Testis (tissue), 3 donors: ENCODE measurements around the gene MCAT. TPM values are rescaled to one million over a fixed set of nuclear protein-coding genes. Genes with fewer than 3 reads are reported as not detected.

Experiments used
- DNase-seq: peaks from one replicate; pipeline ENCODE4 v3.0.0-alpha.2; 2019
- H3K27ac ChIP-seq, 2 donors: fragments of 200-600 bp; sonication (generic); one replicate each; pipeline ENCODE4 v1.5.1; 2019
- H3K27me3 ChIP-seq: fragments of 200-600 bp; sonication (generic); one replicate; pipeline ENCODE4 v1.5.1; 2019
- H3K36me3 ChIP-seq: fragments of 200-600 bp; sonication (generic); one replicate; pipeline ENCODE4 v1.5.1; 2017; ENCODE audit warnings: low read depth; ENCODE audit errors: missing control alignments
- H3K4me1 ChIP-seq: fragments of 200-600 bp; sonication (generic); one replicate; pipeline ENCODE4 v1.5.1; 2019
- H3K4me3 ChIP-seq, 2 donors: fragments of 200-600 bp; sonication (generic); one replicate each; pipeline ENCODE4 v1.5.1; 2017 to 2019
- H3K9me3 ChIP-seq: fragments of 200-600 bp; sonication (generic); one replicate; pipeline ENCODE4 v1.5.1; 2017
- CTCF ChIP-seq, 3 experiments: fragments of 450-650 bp in 2 of 3; fragments of 200-600 bp in 1 of 3; sonication (generic) in 1 of 3; IDR thresholded peaks; one replicate each; pipeline ENCODE4 v1.5.1; 2016 to 2019; ENCODE audit warnings: antibody characterized with exemption in 3 of 3, mild to moderate bottlenecking in 2 of 3, moderate library complexity in 1 of 3
- POLR2A ChIP-seq: fragments of 450-650 bp; IDR thresholded peaks from one replicate; pipeline ENCODE4 v1.6.1; 2017; ENCODE audit warnings: antibody characterized with exemption, mild to moderate bottlenecking, moderate library complexity
- WGBS, 2 donors: methylation state at CpG; one replicate each; pipeline ENCODE4 v1.1.5; 2018; 5-methylcytosine and 5-hydroxymethylcytosine counted together
- intact Hi-C: fragments of 100-400 bp; cut with DNase I; formaldehyde crosslinking; loops from one replicate; pipeline ENCODE4 v1.15.1; 2023; ENCODE audit warnings: low total_unique reads
- polyA plus RNA-seq: library from polyadenylated mRNA; stranded (reverse); fragments of 350-450 nt; fragmentation: Illumina TruSeq; extraction: RNeasy Lipid Tissue Mini Kit (QIAGEN cat#74804); gene quantifications from one replicate; pipeline ENCODE4 v1.2.3, GENCODE V29; 2014; ENCODE audit warnings: low read depth, low replicate concordance; ENCODE audit not compliant: insufficient read depth
- total RNA-seq, 2 donors: library from RNA; depleted of rRNA; stranded (reverse); fragments of >200 nt; gene quantifications; one replicate each; pipeline ENCODE4 v1.2.3, GENCODE V29; 2016

MCAT gene
- total and polyA plus RNA-seq, 3 donors from 2014 or later, result 25.4 to 46.5 (median 43.1) TPM

GRCh38 chr22:43173976-43174720 lies 30.9 kb upstream of the MCAT start:
- no peak overlapping the region for H3K27ac ChIP-seq
- no peak overlapping the region for H3K4me3 ChIP-seq
- no peak for DNase-seq
- H3K36me3 ChIP-seq, result no peaks in the 10 kb centered on the region
- intact Hi-C loops, result no loop called here
- no peak for TF ChIP-seq POLR2A
- TF ChIP-seq CTCF (IDR thresholded peaks at IDR 0.05), result no peak
- H3K9me3 ChIP-seq, result no peaks in the 10 kb centered on the region
- H3K27me3 ChIP-seq, result no peaks in the 10 kb centered on the region
- no peaks in the 10 kb centered on the region for H3K4me1 ChIP-seq
- 92 to 97% methylated on average over 28 to 39 of the region's 39 CpGs for whole genome bisulfite sequencing, 2 donors

DNA sequence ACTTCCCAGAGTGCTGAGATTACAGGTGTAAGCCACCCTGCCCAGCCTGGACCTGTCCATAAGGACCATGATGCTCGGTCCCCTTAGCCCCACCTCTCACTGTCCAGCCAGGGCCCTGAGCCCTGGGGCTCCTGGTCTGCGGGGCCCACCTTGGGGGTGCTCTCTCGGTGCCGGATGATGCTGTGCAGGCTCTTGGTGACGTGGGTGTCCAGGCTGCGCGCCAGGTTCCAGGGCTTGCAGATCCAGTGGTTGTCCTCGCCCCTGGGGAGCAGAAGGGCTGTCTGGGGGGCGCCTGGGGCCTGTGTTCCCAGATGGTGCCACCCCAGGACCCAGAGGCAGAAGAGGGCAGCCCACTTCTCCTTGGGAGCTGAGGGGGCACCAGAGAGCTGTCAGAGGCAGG lies 30.4 kb upstream of the MCAT start:
- no peak for DNase-seq
- Histone ChIP-seq H3K9me3 (no peaks in the 10 kb centered on the region), H3K36me3 (no peaks in the 10 kb centered on the region), H3K27me3 (no peaks in the 10 kb centered on the region), H3K4me3 (no peak overlapping the region), H3K4me1 (no peaks in the 10 kb centered on the region), H3K27ac (no peak overlapping the region)
- intact Hi-C loops, result no loop called here
- 100% methylated on average over 1 to 6 of the region's 9 CpGs for WGBS, 2 donors
- TF ChIP-seq POLR2A (no peak), CTCF (IDR thresholded peaks at IDR 0.05) (no peak)

DNA sequence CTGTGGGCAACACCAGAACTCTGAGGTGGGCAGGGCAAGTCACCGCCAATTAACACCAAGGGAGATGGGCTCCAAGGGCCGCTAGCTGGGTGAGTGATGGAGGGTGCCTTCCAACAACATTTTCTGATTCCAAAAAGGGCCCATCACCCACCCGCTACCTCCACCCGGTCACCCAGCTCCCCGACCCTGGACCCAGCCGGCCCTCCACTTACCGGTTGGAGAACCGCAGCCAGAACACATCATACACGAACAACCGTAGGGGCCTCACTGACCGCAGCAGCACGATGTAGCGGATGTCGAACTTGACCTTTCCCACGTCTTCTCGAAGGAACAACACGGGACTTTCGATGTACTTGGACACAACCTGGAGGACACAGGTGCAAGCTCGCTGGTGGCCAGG lies 29.0 kb upstream of the MCAT start:
- Histone ChIP-seq H3K27me3 (no peaks in the 10 kb centered on the region), H3K36me3 (no peaks in the 10 kb centered on the region), H3K4me3 (no peak overlapping the region), H3K27ac (no peak overlapping the region), H3K9me3 (no peaks in the 10 kb centered on the region), H3K4me1 (no peaks in the 10 kb centered on the region)
- intact Hi-C loops, result no loop called here
- WGBS, 2 donors, result 88 to 94% methylated on average over 17 to 19 of the region's 19 CpGs
- TF ChIP-seq POLR2A, result no peak
- DNase-seq, result no peak

GRCh38 chr22:43171607-43172006 lies 28.4 kb upstream of the MCAT start:
- Histone ChIP-seq H3K4me1 (no peaks in the 10 kb centered on the region), H3K27me3 (no peaks in the 10 kb centered on the region), H3K27ac (no peak overlapping the region), H3K9me3 (no peaks in the 10 kb centered on the region), H3K36me3 (no peaks in the 10 kb centered on the region), H3K4me3 (no peak overlapping the region)
- 89 to 97% methylated on average over 6 to 12 of the region's 12 CpGs for WGBS, 2 donors
- intact Hi-C loops, result no loop called here
- DNase-seq, result no peak
- TF ChIP-seq CTCF (IDR thresholded peaks at IDR 0.05) (no peak), POLR2A (no peak)

GRCh38 chr22:43171019-43171491 lies 27.9 kb upstream of the MCAT start:
- no peaks in the 10 kb centered on the region for H3K9me3 ChIP-seq
- intact Hi-C loops, result no loop called here
- no peak overlapping the region for H3K4me3 ChIP-seq
- H3K27ac ChIP-seq, result no peak overlapping the region
- 88 to 95% methylated on average over 14 of the region's 14 CpGs for WGBS, 2 donors
- H3K4me1 ChIP-seq, result no peaks in the 10 kb centered on the region
- no peak for DNase-seq
- no peaks in the 10 kb centered on the region for H3K27me3 ChIP-seq
- TF ChIP-seq CTCF (IDR thresholded peaks at IDR 0.05) (no peak), POLR2A (no peak)
- no peaks in the 10 kb centered on the region for H3K36me3 ChIP-seq
